ENCODE data around the gene NLRP10.

- no peak for TF ChIP-seq ZNF274 (IDR thresholded peaks at IDR 0.05; ENCODE audit: low read depth, low read length)
- no peak for TF ChIP-seq YY1 (IDR thresholded peaks at IDR 0.05; ENCODE audit: insufficient read depth, insufficient read length)
- TF ChIP-seq SUZ12 (IDR thresholded peaks at IDR 0.05; ENCODE audit: extremely low read depth, insufficient read depth, insufficient read length) = no peak
These were observed 29.5 kb upstream of the NLRP10 start for GRCh38 chr11:7994581-7995278.
